Caco-2 (cell line): ENCODE results near the gene FAM170B. TPM values are rescaled to one million over a fixed set of nuclear protein-coding genes. Genes with fewer than 3 reads are reported as not detected.

ENCODE experiments used
- BruUV-seq: library from RNA; stranded (reverse); fragments of 400-500 nt; replicated peaks from 2 replicates; lab custom pipeline; 2021; lab: Mats Ljungman, UMichigan
- CTCF ChIA-PET: fragments of 300-600 bp; sonication (Branson Sonifier 250); formaldehyde crosslinking; loops from one replicate; lab custom pipeline; 2022; ENCODE audit warnings: antibody characterized with exemption; lab: Charles Lee
- POLR2A ChIA-PET: fragments of 300-600 bp; sonication (Branson Sonifier 250); formaldehyde crosslinking; loops from one replicate; lab custom pipeline; 2022; ENCODE audit warnings: antibody characterized with exemption; lab: Charles Lee
- DNase-seq, 2 experiments: peaks; one replicate each; pipeline versions ENCODE4 v3.0.0 to v3.0.0-alpha.2; 2020 to 2022
- H3K27me3 ChIP-seq: replicated peaks from 2 replicates; pipeline ENCODE4 v1.6.0; 2011; ENCODE audit warnings: low read length; ENCODE audit not compliant: control insufficient read depth, insufficient read depth
- H3K36me3 ChIP-seq: 2 replicates; pipeline ENCODE4 v1.5.1; 2011; ENCODE audit warnings: low read length; ENCODE audit not compliant: control insufficient read depth, insufficient read depth
- H3K4me1 ChIP-seq: fragments of 250-450 bp; sonication (Bioruptor Pico); 2 replicates; pipeline ENCODE4 v1.5.1; 2020; ENCODE audit warnings: mild to moderate bottlenecking
- H3K4me3 ChIP-seq: 2 replicates; pipeline ENCODE4 v1.5.1; 2011; ENCODE audit warnings: low read depth, mild to moderate bottlenecking, control low read depth, low read length
- H3K9me3 ChIP-seq: fragments of 250-450 bp; sonication (Bioruptor Pico); 2 replicates; pipeline ENCODE4 v1.5.1; 2020; ENCODE audit warnings: mild to moderate bottlenecking, moderate library complexity
- H3K27ac Mint-ChIP-seq: one replicate; pipeline ENCODE4 v1.8.0; 2022; ENCODE audit warnings: mixed read lengths; ENCODE audit not compliant: unreplicated experiment
- H3K27me3 Mint-ChIP-seq: one replicate; pipeline ENCODE4 v1.8.0; 2022; ENCODE audit warnings: mixed read lengths; ENCODE audit not compliant: insufficient read depth, unreplicated experiment
- H3K36me3 Mint-ChIP-seq: one replicate; pipeline ENCODE4 v1.8.0; 2022; ENCODE audit warnings: mild to moderate bottlenecking, mixed read lengths; ENCODE audit not compliant: insufficient read depth, unreplicated experiment
- H3K4me1 Mint-ChIP-seq: one replicate; pipeline ENCODE4 v1.8.0; 2022; ENCODE audit warnings: low read depth, mixed read lengths; ENCODE audit not compliant: unreplicated experiment
- H3K4me3 Mint-ChIP-seq: one replicate; pipeline ENCODE4 v1.8.0; 2022; ENCODE audit warnings: mild to moderate bottlenecking, moderate library complexity, mixed read lengths; ENCODE audit not compliant: unreplicated experiment
- H3K9me3 Mint-ChIP-seq: one replicate; pipeline ENCODE4 v1.8.0; 2022; ENCODE audit warnings: mixed read lengths; ENCODE audit not compliant: unreplicated experiment
- CTCF ChIP-seq, 2 experiments: fragments of 200-600 bp in 1 of 2; IDR thresholded peaks; 1 replicate in 1 of 2; 2 replicates in 1 of 2; pipeline versions ENCODE4 v1.5.1 to v1.8.0; 2011 to 2022; ENCODE audit warnings: antibody characterized with exemption in 1 of 2, control low read depth in 1 of 2, inconsistent platforms in 1 of 2, low read depth in 1 of 2, low read length in 1 of 2, mild to moderate bottlenecking in 1 of 2, moderate library complexity in 1 of 2; ENCODE audit not compliant: insufficient read depth in 1 of 2, severe bottlenecking in 1 of 2, unreplicated experiment in 1 of 2
- intact Hi-C: fragments of 100-400 bp; cut with micrococcal nuclease; formaldehyde crosslinking; loops from one replicate; pipeline ENCODE4 v1.10.0; 2022; ENCODE audit not compliant: unreplicated experiment
- total RNA-seq: library from RNA; stranded (reverse); gene quantifications from 2 replicates; pipeline ENCODE4 v1.2.3, GENCODE V29; 2022

Gene FAM170B
- total RNA-seq, 1 experiment from 2014 or later, result not detected

- no peaks in the 10 kb centered on the region for H3K9me3 Mint-ChIP-seq
- DNase-seq, result no peak
- no peaks in the 10 kb centered on the region for H3K4me1 Mint-ChIP-seq
- H3K9me3 ChIP-seq, result no peaks in the 10 kb centered on the region
- no peak overlapping the region for H3K27ac Mint-ChIP-seq
- H3K27me3 ChIP-seq, result peaks cover 1% of the 10 kb centered on the region
- ChIA-PET POLR2A (no interaction called here), CTCF (no interaction called here)
- no peak overlapping the region for H3K4me3 Mint-ChIP-seq
- no peaks in the 10 kb centered on the region for H3K36me3 ChIP-seq
- peaks cover 6% of the 10 kb centered on the region for H3K27me3 Mint-ChIP-seq
- no peaks in the 10 kb centered on the region for H3K4me1 ChIP-seq
- intact Hi-C loops, result no loop called here
- no peak overlapping the region for H3K4me3 ChIP-seq
- TF ChIP-seq CTCF (IDR thresholded peaks at IDR 0.05; ENCODE audit: insufficient read depth in 1 of 2, low read depth in 1 of 2, low read length in 1 of 2, severe bottlenecking in 1 of 2, unreplicated experiment in 1 of 2), result no peak
- no peaks in the 10 kb centered on the region for H3K36me3 Mint-ChIP-seq
- no TSS peak for BruUV-seq
Measured at GRCh38 chr10:49116509-49117375, 17.1 kb downstream of the FAM170B start.

- no TSS peak for BruUV-seq
- no peak overlapping the region for H3K27ac Mint-ChIP-seq
- ChIA-PET POLR2A (no interaction called here), CTCF (no interaction called here)
- no peak for DNase-seq
- intact Hi-C loops, result no loop called here
- TF ChIP-seq CTCF (IDR thresholded peaks at IDR 0.05; ENCODE audit: insufficient read depth in 1 of 2, low read depth in 1 of 2, low read length in 1 of 2, severe bottlenecking in 1 of 2, unreplicated experiment in 1 of 2), result no peak
- H3K36me3 ChIP-seq, result no peaks in the 10 kb centered on the region
- no peak overlapping the region for H3K4me3 Mint-ChIP-seq
- no peaks in the 10 kb centered on the region for H3K9me3 ChIP-seq
- no peaks in the 10 kb centered on the region for H3K9me3 Mint-ChIP-seq
- H3K36me3 Mint-ChIP-seq, result no peaks in the 10 kb centered on the region
- H3K27me3 ChIP-seq, result peaks cover 1% of the 10 kb centered on the region
- H3K4me1 Mint-ChIP-seq, result no peaks in the 10 kb centered on the region
- H3K4me3 ChIP-seq, result no peak overlapping the region
- H3K4me1 ChIP-seq, result no peaks in the 10 kb centered on the region
- peaks cover 3% of the 10 kb centered on the region for H3K27me3 Mint-ChIP-seq
Measured at GRCh38 chr10:49115796-49116508, 17.9 kb downstream of the FAM170B start.

DNA sequence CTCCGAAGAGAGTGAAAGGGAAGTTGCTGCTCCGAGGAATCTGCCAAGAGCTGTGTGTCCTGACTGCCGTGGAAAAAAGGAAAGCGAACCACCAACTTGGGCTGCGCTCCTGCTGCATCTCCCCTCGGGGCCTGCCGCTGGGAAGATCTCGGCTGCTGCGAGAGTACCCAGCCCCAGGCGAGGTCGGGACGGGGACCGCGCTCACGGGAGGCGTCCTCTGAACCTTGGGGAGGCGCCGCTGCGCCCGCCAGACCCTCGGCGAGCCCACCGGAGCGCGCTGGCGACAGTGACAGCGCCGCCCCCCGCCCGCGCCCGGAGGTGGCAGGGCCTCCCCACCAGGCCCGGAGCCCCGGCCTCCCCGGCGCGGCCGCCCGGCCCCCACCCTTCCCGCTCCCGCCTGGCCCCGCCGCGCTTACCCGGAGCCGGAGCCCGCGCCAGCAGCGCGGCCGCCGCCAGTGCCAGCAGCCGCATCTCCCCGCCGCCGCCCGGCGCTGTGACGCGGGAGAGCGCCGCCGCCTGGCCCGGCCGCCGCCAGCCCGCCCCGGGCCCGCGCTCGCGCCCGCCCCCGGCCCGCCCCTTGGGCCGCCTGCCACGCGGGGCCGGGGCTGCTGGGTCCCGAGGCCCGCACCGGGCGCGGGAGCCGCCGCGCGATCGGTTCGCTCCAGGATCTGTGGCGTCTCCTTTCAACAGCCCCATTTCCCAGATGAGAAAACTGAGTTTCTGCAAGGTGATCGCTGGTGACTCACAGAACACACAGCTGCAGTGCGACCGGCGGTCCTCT is 18.6 kb downstream of the FAM170B start, which contains the start of gene VSTM4:
Gene VSTM4, minus strand, starts transcription at position 508 of the 781 bp plus-strand sequence. Its CDS starts 37 bp downstream, at position 471.
- CTCF ChIA-PET, result no interaction called here
- no peaks in the 10 kb centered on the region for H3K4me1 Mint-ChIP-seq
- no peak within 1 kb of the TSS for H3K4me3 ChIP-seq

More for the DNA sequence above, 18.6 kb downstream of the FAM170B start, which contains the start of gene VSTM4:
- H3K36me3 Mint-ChIP-seq, result no peaks in the 10 kb centered on the region
- Histone ChIP-seq H3K27me3 (peaks cover 1% of the 10 kb centered on the region), H3K4me1 (no peaks in the 10 kb centered on the region), H3K36me3 (no peaks in the 10 kb centered on the region), H3K9me3 (no peaks in the 10 kb centered on the region)
- intact Hi-C loops, result no loop called here
- no peak within 1 kb of the TSS for H3K4me3 Mint-ChIP-seq
- DNase-seq, result no peak
- no peak within 1 kb of the TSS for H3K27ac Mint-ChIP-seq
- no peak for TF ChIP-seq CTCF (IDR thresholded peaks at IDR 0.05; ENCODE audit: insufficient read depth in 1 of 2, low read depth in 1 of 2, low read length in 1 of 2, severe bottlenecking in 1 of 2, unreplicated experiment in 1 of 2)
- no peaks in the 10 kb centered on the region for H3K9me3 Mint-ChIP-seq
- H3K27me3 Mint-ChIP-seq, result peaks cover 2% of the 10 kb centered on the region
- BruUV-seq, result no TSS peak
- POLR2A ChIA-PET, result no interaction called here
